GM19043 (cell line): ENCODE data around the gene LITAFD.
A peak's percentile ranks its signal among the peaks of the same experiment; 100 is the strongest.

Experiments
- ATAC-seq: cut with Tn5 transposase; IDR thresholded peaks from one replicate; pipeline ENCODE4 v1.9.1; 2021; ENCODE audit warnings: low read depth; ENCODE audit not compliant: unreplicated experiment

The LITAFD gene

GRCh38 chr16:8890549-8890921 is 8.4 kb downstream of the LITAFD start:
- ATAC-seq = no peak

DNA sequence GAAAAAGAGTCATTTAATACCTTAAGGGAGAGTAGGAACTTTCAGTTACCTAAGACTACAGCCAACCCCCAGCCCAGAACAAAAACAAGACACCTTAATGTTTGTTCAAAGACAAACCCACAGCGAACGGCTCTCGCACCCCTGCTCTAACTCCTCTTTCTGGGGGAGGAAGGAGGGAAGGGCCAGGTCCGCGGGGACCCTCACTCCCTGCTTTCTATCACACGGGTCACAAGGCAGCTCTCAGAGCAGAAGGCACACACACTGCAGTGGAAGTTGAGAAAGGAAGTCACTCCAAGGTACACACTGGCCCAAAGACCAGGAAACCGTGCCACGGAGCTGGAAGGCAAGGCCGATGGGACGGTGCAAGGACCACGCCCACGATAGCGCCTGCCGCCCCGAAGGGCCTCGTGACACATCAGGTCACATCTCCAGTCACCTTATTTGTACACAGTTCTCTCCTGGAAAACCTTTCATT is 10.0 kb downstream of the LITAFD start:
- ATAC-seq = peak; percentile 15

GRCh38 chr16:8893426-8893825 is 11.3 kb downstream of the LITAFD start:
- ATAC-seq = no peak

DNA sequence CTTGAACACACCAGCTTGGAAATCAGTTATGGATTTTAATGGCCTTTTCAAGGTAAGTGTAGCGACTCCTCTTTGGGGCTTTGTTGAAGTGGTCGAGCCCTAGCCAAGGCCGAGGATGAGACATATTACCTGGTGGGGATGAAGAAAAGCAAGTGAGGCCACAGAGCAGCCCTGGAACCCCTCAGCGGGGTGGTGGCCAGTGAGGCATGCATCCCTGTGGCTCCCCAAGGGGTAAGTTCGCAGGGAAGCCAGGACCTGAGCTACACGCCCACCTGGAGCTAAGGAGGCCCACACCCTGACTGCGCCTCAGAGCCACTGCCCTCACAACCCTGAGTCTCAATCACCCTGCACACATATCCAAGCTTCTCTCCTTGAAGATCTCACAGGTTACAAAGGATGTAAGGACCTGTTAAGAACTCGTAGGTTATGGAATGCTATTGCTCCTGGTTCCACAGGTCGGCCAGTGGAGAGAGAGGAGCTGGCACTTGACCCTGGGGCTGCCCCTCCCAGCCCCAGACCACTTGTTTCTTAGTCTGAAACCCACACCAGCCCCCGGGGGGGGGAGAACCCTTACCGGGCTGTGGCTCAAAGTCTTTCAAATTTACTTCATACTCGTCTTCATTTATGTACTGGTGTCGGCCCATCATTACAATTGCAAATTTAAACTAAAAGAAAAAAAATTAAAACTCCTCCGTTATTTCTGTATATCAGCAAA is 12.0 kb downstream of the LITAFD start:
- no peak for ATAC-seq

GRCh38 chr16:8894736-8895334 is 12.7 kb downstream of the LITAFD start:
- ATAC-seq = no peak

DNA sequence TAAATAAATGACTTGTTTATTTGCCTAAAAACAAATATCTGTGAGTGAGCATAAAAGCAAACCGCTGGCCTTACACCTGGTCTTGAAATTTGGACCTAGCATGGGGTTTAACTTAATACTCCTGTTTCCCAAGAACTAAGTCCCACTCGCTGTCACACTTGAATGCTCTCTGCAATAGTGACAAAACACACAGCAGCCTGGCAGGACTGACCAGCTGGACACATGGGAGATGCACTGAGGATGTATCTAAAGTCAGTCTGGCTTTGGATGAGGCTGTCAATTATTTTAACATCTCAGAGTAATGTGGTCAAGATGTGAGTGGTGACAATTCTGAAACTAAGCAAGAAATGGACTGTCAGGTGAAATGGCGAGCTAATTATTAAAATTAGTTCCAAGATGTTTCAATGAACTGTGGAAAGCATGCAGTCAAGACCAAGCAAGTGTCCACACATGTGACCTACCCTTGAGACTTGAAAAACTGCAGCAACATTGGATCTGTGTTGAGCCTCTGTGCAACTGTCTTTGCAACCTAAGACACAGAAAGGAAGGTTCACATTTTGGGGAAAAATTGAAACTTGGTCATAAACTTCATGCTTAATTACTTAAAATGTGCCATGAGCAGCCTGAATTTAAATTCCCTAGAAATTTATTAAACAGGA is 16.6 kb downstream of the LITAFD start:
- ATAC-seq = no peak

DNA sequence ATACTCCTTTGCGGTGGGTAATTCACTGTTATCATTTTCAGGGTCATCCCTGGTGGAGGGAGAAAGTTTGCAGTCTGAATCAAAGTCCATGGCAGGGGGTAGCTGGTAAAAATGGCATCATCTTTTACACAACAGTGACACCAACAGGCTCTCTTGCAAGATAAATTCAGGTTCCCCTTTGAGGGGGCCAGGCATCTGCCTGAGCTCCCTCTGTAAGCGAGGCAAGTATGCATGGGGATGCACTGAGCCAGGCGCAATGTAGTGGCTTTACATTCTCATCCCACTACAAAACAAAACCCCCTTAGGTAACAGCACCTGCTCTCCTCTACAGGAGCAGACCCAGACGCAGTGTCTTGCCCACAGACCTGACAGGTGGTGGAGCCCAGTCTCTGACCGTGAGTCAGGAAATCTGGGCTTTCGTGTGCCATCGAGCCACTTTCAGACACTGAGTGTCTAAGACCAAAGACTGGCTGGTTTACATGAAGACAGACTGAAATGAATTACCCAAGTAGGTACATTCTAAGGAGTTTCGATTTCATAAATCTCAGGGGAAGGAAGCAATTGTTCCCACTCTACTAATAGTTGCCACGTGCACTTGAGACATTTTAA is 17.7 kb downstream of the LITAFD start:
- ATAC-seq = no peak

GRCh38 chr16:8900343-8900742 is 18.2 kb downstream of the LITAFD start:
- ATAC-seq = no peak

DNA sequence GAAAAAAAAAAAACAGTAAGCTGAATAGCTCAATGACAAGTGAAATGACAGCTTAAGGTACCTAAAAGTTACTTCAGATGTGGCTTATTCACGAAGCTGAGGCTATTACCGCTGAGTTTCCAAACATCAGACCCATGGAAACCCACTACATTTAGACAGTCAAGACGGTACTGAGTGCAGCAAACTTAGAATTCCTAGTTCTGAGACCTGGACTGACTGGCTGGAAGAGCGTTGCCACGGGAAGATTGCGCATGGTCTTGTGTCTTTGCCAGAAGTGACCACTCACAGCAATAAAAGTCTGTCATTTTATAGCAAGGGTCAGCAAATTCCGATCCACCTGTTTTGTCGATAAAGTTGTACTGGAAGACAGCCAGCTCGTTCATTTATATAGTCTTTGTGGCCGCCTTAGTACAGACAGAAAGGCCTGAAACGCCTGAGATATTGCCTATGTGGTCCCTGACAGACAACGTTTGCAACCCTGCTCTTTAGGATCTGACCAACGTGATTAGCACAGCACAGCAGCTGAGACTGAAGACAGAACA is 19.2 kb downstream of the LITAFD start:
- no peak for ATAC-seq

DNA sequence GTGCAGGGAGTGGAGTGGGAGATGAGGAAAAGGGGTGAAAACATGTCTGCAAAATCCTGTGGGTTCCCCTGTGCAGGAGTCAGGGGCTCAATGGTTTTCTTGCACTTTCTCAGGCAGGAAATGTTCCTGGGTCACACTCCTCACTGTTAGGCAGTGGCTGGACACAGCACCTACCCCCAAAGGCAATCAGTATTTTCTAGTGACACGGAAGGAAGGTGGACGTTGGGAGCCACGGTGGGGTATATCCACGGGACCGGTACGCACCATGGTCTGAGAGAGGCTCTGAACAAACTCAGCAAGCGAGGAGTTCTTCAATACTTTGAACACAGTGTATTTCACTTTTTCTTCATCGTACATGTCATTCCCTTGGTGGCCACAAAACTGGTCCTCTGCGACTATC is 20.9 kb downstream of the LITAFD start:
- ATAC-seq = no peak

DNA sequence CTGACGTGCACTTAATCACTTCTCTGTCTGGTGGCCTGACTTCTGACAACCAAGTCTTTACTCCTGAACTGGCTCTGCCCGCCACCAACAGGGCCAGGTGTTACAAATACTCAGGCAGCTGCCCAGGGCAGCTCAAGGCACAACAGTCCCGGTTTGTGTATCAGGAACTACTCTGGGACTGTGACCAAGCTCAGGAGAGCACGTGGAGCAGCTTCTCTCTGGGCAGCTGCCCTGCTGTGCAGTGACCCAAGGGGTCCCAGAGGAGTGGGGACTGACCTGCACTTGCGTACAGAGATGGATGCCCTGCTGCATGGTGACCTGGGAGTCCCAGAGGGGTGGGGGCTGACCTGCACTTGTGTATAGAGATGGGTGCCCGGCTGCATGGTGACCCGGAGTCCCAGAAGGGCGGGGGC is 21.9 kb downstream of the LITAFD start:
- no peak for ATAC-seq

DNA sequence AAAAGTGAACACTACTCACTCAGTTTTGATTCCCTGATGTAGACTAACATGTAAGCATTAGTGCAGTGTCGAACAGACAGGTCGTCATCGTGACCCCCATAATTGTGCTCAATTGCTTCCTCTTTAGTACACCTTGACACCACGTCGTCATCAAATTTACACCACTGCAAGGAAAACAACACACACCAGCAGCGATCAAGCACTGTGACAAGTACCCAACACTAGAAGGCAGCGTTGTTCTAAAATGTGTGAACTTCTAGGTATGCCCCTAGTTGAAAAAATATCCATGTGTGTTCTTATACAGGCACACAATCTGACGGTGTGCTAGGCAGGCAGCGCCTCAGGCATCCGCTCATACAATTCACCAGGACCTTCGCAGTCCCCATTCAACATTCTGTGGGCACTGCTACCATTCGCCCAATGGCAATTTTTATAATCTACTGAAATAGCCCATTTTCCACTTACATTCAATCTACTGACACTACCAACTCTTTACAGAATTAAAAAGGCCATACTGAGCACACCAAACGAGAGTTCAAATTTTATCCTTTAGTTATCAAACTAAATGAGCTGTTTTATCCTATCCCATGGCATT is 23.1 kb downstream of the LITAFD start:
- no peak for ATAC-seq

DNA sequence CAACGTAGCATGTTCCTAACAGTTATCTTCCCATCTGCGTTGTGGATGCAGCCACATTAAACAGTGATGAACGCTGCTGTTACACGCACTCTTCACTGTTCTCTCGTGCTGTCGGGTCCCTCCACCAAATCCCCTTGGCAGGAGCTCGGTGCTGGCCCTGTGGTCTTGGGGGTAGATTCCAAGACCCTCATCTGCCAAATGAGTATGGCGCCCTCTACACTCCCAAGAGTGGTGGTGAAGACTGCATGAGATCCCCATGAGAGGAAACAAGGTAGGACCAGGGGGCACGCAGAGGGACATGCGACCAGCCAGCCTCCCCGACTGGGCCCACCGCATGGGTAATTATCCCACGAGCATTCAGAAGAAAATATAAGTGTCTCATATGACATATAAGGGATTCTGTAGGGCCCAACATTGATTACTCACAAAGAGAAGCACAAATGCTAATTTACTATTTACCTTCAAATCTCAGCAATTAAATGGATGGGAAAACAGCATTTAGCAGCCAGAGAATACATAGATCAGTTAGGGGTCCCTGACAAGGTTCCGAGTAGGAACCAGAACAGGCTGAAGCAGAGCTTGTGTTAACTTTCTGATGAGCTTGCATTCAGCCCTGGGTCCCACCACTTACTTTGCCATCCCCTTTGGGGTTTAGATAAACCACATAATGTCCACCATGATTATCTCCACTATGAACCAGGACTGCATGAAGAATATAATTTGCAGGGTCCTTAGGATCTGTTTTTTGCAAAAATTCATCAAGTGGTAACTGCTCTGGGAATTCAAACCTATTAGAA is 23.8 kb downstream of the LITAFD start:
- ATAC-seq = no peak

- ATAC-seq = no peak
Observed at GRCh38 chr16:8907096-8907495, 24.9 kb downstream of the LITAFD start.

- no peak for ATAC-seq
Observed at GRCh38 chr16:8908810-8909468, 26.8 kb downstream of the LITAFD start.

DNA sequence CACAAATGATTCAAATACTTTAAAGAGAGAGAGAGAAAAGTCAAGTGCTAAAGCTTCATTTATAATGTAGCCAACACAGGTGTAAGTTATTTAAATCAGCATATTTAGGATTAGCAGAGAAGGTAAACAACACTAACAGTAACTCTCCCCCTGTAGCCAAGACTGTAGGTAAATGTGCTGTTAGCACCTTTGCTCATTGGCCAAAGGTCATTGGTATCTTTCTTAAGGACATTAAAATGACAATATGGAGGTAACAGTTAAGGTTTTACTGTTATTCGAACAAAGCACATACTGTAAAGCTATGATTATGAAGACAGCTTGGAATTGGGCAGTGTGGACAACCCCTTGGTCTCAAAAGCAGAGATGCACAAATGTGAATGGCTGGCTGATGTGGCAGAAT is 28.7 kb downstream of the LITAFD start:
- no peak for ATAC-seq

DNA sequence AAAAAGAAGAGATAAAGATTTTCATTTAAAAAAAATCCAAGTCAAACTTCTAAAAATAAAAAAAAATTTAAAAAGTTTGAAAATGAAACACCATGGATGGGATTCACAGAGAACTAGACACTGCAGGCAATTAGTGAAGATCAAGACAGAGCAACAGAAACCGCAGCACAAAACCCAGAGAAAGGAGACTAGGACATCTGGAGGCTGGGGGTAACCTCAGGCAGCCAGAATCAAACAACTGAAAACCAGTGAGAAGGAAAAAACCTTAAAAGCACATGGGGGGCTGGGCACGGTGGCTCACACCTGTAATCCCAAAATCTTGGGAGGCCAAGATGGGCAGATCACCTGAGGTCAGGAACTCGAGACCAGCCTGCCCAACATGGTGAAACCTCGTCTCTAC is 30.6 kb downstream of the LITAFD start:
- no peak for ATAC-seq

DNA sequence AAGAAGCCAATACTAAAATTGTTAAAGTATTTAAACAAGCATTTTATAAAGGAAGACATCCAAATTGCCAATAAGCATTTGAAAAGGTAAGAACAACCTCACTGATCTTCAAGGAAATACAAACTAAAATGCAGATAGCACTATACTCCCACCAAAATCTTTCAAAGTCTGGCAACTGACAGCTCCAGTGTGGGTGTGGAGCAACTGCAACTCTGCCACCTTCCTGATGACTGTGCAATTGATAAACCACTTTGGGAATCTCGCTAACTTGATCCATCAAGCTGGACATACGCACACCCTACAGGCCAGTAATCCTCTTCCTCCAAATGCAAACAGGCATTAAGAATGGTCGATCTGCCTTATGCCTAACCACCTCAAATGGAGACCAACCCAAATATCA is 31.9 kb downstream of the LITAFD start:
- no peak for ATAC-seq

DNA sequence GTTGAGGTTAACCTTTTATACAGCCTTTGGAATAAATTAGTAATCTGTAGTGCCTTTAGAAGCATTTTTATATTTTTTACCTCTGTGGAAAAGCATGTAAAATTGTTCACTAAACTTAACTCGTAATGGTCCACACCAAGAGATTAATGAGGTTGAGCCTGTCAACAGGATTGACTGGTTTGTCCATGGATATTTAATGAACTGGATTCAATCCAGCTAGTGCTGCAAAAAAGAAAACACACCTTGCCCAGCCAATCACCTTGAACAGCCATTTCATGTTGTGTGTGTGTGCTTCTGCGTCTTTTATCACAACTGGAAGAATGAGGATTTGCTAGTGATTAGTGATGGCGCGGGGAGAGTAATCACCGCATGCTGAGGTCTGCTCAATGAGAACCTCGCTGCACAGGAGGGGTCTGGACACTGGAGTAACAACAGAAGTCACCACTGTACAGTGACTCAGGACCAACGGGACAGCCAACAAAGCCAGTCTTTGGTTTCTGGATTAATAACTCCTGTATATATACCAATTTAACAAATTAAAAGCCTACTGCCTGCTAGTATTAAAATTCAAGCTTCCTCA is 33.7 kb downstream of the LITAFD start:
- no peak for ATAC-seq
